GM12878 (cell line): ENCODE results near the gene SUZ12. TPM values are rescaled to one million over a fixed set of nuclear protein-coding genes. Genes with fewer than 3 reads are reported as not detected.
"Not testable (repeated sequence)": the region's sequence is repeated elsewhere in the genome, so short reads cannot be mapped to it uniquely, and the experiment has no call there.

ENCODE experiments used
- ATAC-seq: fragments of 200-7000 bp; cut with Tn5 transposase; 3 replicates; pipeline ENCODE4 v1.9.1; 2020; ENCODE audit warnings: mild to moderate bottlenecking, moderate library complexity
- BruUV-seq: library from RNA; stranded (reverse); fragments of 400-500 nt; replicated peaks from 2 replicates; lab custom pipeline; 2021; lab: Mats Ljungman, UMichigan
- CTCF ChIA-PET: fragments of 300-600 bp; sonication (Branson Sonifier 250); formaldehyde crosslinking; extraction: SDS; loops from one replicate; lab custom pipeline; 2021; ENCODE audit warnings: inconsistent platforms; lab: Yijun Ruan, JAX
- POLR2A ChIA-PET: fragments of 350-600 bp; formaldehyde crosslinking; extraction: SDS; loops from one replicate; lab custom pipeline; 2021; ENCODE audit warnings: inconsistent platforms; lab: Charles Lee
- RAD21 ChIA-PET: fragments of 300-600 bp; sonication (Branson Sonifier 250); formaldehyde crosslinking; loops from one replicate; lab custom pipeline; 2023; ENCODE audit warnings: antibody characterized with exemption; ENCODE audit not compliant: unreplicated experiment; lab: Charles Lee
- SMC1A ChIA-PET: fragments of 300-600 bp; sonication (Branson Sonifier 250); formaldehyde crosslinking; loops from one replicate; lab custom pipeline; 2023; ENCODE audit not compliant: unreplicated experiment, uncharacterized antibody; lab: Charles Lee
- DNase-seq: peaks from one replicate; pipeline ENCODE4 v3.0.0-alpha.2; 2011; ENCODE audit warnings: low read depth, low spot score
- FAIRE-seq: peaks from 3 replicates; lab custom pipeline; 2011; peaks lifted over from hg19 to GRCh38; lab: Jason Lieb, UNC
- H2AFZ ChIP-seq: 2 replicates; pipeline ENCODE4 v1.6.0; 2011; ENCODE audit warnings: low read depth, low read length, control low read depth; ENCODE audit not compliant: control insufficient read depth
- H3K27ac ChIP-seq: 2 replicates; pipeline ENCODE4 v1.5.1; 2011; ENCODE audit warnings: control low read depth; ENCODE audit not compliant: control insufficient read depth, insufficient read depth
- H3K27me3 ChIP-seq, 2 experiments: replicated peaks in 1 of 2; 2 replicates each; pipeline versions ENCODE4 v1.6.0 to v1.6.1; 2011; ENCODE audit warnings: low read length in 1 of 2; ENCODE audit not compliant: control insufficient read depth in 2 of 2, insufficient read depth in 2 of 2
- H3K36me3 ChIP-seq, 2 experiments: 2 replicates each; pipeline ENCODE4 v1.5.1; 2011; ENCODE audit warnings: low read length in 1 of 2; ENCODE audit not compliant: control insufficient read depth in 2 of 2, insufficient read depth in 2 of 2
- H3K4me1 ChIP-seq: 2 replicates; pipeline ENCODE4 v1.6.1; 2011; ENCODE audit warnings: mild to moderate bottlenecking, low read length, moderate library complexity, mixed read lengths; ENCODE audit not compliant: control insufficient read depth, insufficient read depth
- H3K4me2 ChIP-seq: 2 replicates; pipeline ENCODE4 v1.6.0; 2011; ENCODE audit warnings: control low read depth; ENCODE audit not compliant: control insufficient read depth, insufficient read depth
- H3K4me3 ChIP-seq: fragments of 200-600 bp; sonication (generic); 2 replicates; pipeline ENCODE4 v1.5.1; 2016
- H3K79me2 ChIP-seq: 2 replicates; pipeline ENCODE4 v1.6.0; 2011; ENCODE audit warnings: low read length; ENCODE audit not compliant: control insufficient read depth, insufficient read depth
- H3K9ac ChIP-seq: 2 replicates; pipeline ENCODE4 v1.8.0; 2011; ENCODE audit warnings: low read length, control low read depth, mixed read lengths; ENCODE audit not compliant: control insufficient read depth, insufficient read depth
- H3K9me3 ChIP-seq: replicated peaks from 3 replicates; pipeline ENCODE4 v1.5.1; 2011; ENCODE audit warnings: mild to moderate bottlenecking, low read length; ENCODE audit not compliant: control insufficient read depth, insufficient read depth
- H4K20me1 ChIP-seq: 2 replicates; pipeline ENCODE4 v1.6.0; 2011; ENCODE audit not compliant: control insufficient read depth, insufficient read depth
- CTCF ChIP-seq, 3 experiments: IDR thresholded peaks in 2 of 3; conservative IDR thresholded peaks in 1 of 3; 2 replicates each; pipeline ENCODE4 v1.5.1; 2011; ENCODE audit warnings: low read depth in 3 of 3, low read length in 3 of 3, mild to moderate bottlenecking in 3 of 3, control low read depth in 2 of 3, moderate library complexity in 2 of 3, inconsistent platforms in 1 of 3, mixed read lengths in 1 of 3; ENCODE audit not compliant: control insufficient read depth in 2 of 3, insufficient read depth in 1 of 3; ENCODE audit errors: extremely low read depth in 1 of 3
- RAD21 ChIP-seq: IDR thresholded peaks from 2 replicates; pipeline ENCODE4 v1.6.1; 2011; ENCODE audit warnings: mild to moderate bottlenecking, low read depth, low read length, moderate library complexity; ENCODE audit not compliant: insufficient read depth
- ZNF384 ChIP-seq: IDR thresholded peaks from 2 replicates; pipeline ENCODE4 v1.6.1; 2012; ENCODE audit warnings: low read depth, mild to moderate bottlenecking, low read length, improper control_type of control experiment, borderline replicate concordance
- whole genome bisulfite sequencing: methylation state at CpG from one replicate; pipeline ENCODE4 v1.1.6; 2016; ENCODE audit warnings: low lambda C conversion rate; ENCODE audit not compliant: insufficient replicate concordance, insufficient coverage; ENCODE audit errors: missing lambda C conversion rate; 5-methylcytosine and 5-hydroxymethylcytosine counted together
- in situ Hi-C: fragments of 300-500 bp; cut with MboI; formaldehyde crosslinking; loops from 9 replicates; pipeline ENCODE4 v1.14.3; 2018; ENCODE audit warnings: mixed read lengths
- intact Hi-C: fragments of 100-400 bp; cut with micrococcal nuclease; formaldehyde crosslinking; loops from one replicate; pipeline ENCODE4 v1.14.2; 2022; ENCODE audit not compliant: unreplicated experiment
- polyA plus RNA-seq, 11 experiments: library from polyadenylated mRNA; depleted of rRNA in 4 of 11; unstranded in 6 of 11; stranded (reverse) in 5 of 11; fragments of >200 nt; fragmentation: Nextera tagmentation in 4 of 11; fragmentation: Illumina TruSeq in 1 of 11; extraction: Ambion mirVana in 4 of 11; extraction: Trizol in 1 of 11; gene quantifications; 1 replicate in 1 of 11; 2 replicates in 10 of 11; pipeline versions ENCODE4 v1.2.1 to v1.2.3, GENCODE V29; 2011 to 2016; ENCODE audit warnings: inconsistent platforms in 2 of 11, missing spikeins in 2 of 11, low read depth in 1 of 11
- total RNA-seq, 4 experiments: library from RNA; depleted of rRNA in 3 of 4; stranded (reverse); fragments of >200 nt in 3 of 4; fragmentation: Illumina TruSeq in 1 of 4; extraction: Trizol in 1 of 4; gene quantifications; 2 replicates each; pipeline versions ENCODE4 v1.2.1 to v1.2.3, GENCODE V29; 2013 to 2021

The SUZ12 gene
- total and polyA plus RNA-seq, 10 of the 15 experiments (the other 5 are each of a cell fraction or from before 2014, with no cell fraction given) = 19.2 to 69.2 (median 34.5) TPM

- H3K4me1 ChIP-seq, H4K20me1 ChIP-seq, H3K9me3 ChIP-seq, H3K27ac ChIP-seq, FAIRE-seq, in situ Hi-C loops, DNase-seq, BruUV-seq, H2AFZ ChIP-seq, H3K4me2 ChIP-seq, intact Hi-C loops, H3K79me2 ChIP-seq, H3K4me3 ChIP-seq, H3K9ac ChIP-seq, H3K27me3 ChIP-seq, H3K36me3 ChIP-seq: not testable (repeated sequence)
- ATAC-seq = peak; percentile 52
- ChIA-PET CTCF (interaction anchor here (0.6 to 1.9 kb wide), 8 partner anchors 9 to 885 kb away, joined by 3 to 8 read pairs (median 3); partner anchors contain the start of gene UTP6), SMC1A (interaction anchor here (0.5 to 1.8 kb wide), 5 partner anchors 10 to 437 kb away, joined by 3 to 8 read pairs (median 3); partner anchors contain the start of gene UTP6), POLR2A (interaction anchor here (1.2 kb wide), 1 partner anchor 11 kb away, joined by 4 read pairs; no protein-coding TSS in a partner anchor), RAD21 (interaction anchor here (0.5 to 1.0 kb wide), 4 partner anchors 8 to 377 kb away, joined by 3 to 4 read pairs (median 3); no protein-coding TSS in a partner anchor)
- TF ChIP-seq RAD21 (peak; percentile 37; the same call in 1 of the 2 replicates), ZNF384 (peak; percentile 62), CTCF (IDR thresholded peaks at IDR 0.05 in 2 of 3, conservative IDR thresholded peaks at IDR 0.05 in 1 of 3; ENCODE audit: control insufficient read depth in 2 of 3, extremely low read depth in 1 of 3, insufficient read depth in 1 of 3, low read depth in 3 of 3, low read length in 3 of 3) (peak; percentile 22 to 31 (median 28); a peak in 2 of 6 replicates)
- WGBS = 14% methylated on average over 4 of the region's 6 CpGs
Observed at GRCh38 chr17:31912705-31913104, 24.1 kb upstream of the SUZ12 start.
